IPS-18a (cell line): ENCODE results near the gene MTRF1.
"Not testable (repeated sequence)": the region's sequence is repeated elsewhere in the genome, so short reads cannot be mapped to it uniquely, and the experiment has no call there.

Experiments used
- H3K27ac ChIP-seq: one replicate; pipeline ENCODE4 v1.5.1; 2013; ENCODE audit warnings: low read length
- H3K27me3 ChIP-seq: one replicate; pipeline ENCODE4 v1.6.1; 2013; ENCODE audit warnings: mild to moderate bottlenecking, low read length; ENCODE audit not compliant: control insufficient read depth, insufficient read depth
- H3K36me3 ChIP-seq: one replicate; pipeline ENCODE4 v1.6.1; 2013; ENCODE audit warnings: low read depth, low read length; ENCODE audit not compliant: control insufficient read depth
- H3K4me1 ChIP-seq: one replicate; pipeline ENCODE4 v1.6.1; 2013; ENCODE audit warnings: low read depth, low read length; ENCODE audit not compliant: control insufficient read depth
- H3K4me3 ChIP-seq: one replicate; pipeline ENCODE4 v1.5.1; 2013; ENCODE audit warnings: low read length
- H3K9ac ChIP-seq: one replicate; pipeline ENCODE4 v1.6.1; 2013; ENCODE audit warnings: mild to moderate bottlenecking, low read length, moderate library complexity
- H3K9me3 ChIP-seq: one replicate; pipeline ENCODE4 v1.6.1; 2013; ENCODE audit warnings: low read depth, low read length; ENCODE audit not compliant: control insufficient read depth

Gene MTRF1

DNA sequence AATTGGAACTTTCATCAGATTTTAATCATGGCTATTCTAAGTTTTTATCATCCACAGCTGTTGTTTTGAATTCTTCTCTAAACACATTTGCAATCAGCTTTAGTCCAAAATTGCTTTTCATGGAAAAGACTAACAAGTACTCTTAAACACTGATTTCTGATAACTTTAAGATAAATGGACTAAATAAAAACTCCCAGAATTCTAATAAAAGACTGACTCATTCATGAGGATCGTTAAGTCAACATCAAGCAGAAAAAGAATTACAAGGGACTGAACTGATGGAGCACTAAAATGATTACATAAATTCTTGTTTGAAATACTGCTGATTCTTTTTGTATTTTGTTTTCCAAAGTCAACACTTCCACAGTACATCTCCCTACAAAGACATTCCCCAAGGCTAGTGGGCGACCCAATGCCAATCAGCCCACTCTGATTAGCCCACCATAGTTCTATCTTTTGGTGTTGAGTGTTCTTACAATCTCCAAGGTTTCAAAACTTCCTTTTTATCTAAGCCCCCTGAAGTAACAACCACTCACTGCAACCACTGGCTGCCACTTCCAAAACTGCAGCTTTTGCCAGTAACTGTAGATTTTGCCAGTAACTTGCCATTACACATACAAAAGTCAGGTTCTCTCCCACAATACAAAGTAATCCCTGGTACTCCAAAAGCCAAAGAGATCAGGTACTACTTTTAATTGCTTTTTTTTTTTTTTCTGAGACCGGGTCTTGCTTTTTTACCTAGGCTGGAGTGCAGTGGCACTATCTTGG, 33.7 kb upstream of the MTRF1 start:
- Histone ChIP-seq H3K9me3 (no peaks in the 10 kb centered on the region), H3K4me1 (no peaks in the 10 kb centered on the region), H3K36me3 (no peaks in the 10 kb centered on the region), H3K27me3 (no peaks in the 10 kb centered on the region), H3K27ac (no peak overlapping the region), H3K9ac (no peak overlapping the region), H3K4me3 (no peak overlapping the region)

DNA sequence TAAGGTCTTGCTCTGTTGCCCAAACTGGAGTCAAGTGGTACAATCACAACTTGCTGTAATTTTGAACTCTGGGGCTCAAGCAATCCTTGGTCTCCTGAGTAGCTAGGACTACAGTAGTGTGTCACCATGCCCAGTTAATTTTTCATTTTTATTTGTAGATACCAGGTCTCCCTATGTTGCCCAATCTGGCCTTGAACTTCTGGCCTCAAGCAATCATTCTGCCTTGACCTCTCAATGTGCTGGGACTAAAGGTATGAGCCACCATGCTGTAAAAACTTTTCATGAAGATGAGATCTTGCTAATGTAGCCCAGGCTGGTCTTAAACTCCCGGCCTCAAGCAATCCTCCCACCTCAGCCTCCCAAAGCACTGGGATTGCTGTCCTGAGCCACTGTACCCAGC, 32.6 kb upstream of the MTRF1 start:
- no peaks in the 10 kb centered on the region for H3K4me1 ChIP-seq
- H3K4me3 ChIP-seq, result no peak overlapping the region
- no peak overlapping the region for H3K27ac ChIP-seq
- no peak overlapping the region for H3K9ac ChIP-seq
- H3K9me3 ChIP-seq, result no peaks in the 10 kb centered on the region
- H3K27me3 ChIP-seq, result no peaks in the 10 kb centered on the region
- no peaks in the 10 kb centered on the region for H3K36me3 ChIP-seq

DNA sequence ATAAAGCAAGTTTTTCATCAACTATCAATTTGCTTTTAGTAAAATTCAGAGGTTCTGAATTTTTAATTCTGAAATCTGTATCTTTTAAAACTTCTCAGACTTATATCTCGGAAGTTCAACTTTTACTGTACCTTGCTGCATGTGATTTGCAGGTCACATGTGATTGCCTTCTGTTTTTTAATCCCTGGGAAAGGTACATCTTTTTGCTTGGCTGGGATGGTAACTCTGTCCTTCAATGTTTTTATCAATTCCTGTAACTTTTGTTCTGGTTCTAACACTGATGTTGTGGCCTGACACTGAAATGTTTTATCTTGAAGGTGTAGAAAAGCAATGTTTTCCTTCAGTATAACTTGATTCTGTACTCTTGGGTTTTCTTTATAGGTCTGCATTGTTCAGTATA, 31.5 kb upstream of the MTRF1 start:
- no peaks in the 10 kb centered on the region for H3K9me3 ChIP-seq
- no peaks in the 10 kb centered on the region for H3K27me3 ChIP-seq
- H3K36me3 ChIP-seq, result no peaks in the 10 kb centered on the region
- no peak overlapping the region for H3K4me3 ChIP-seq
- H3K4me1 ChIP-seq, result no peaks in the 10 kb centered on the region
- no peak overlapping the region for H3K27ac ChIP-seq
- H3K9ac ChIP-seq, result no peak overlapping the region

DNA sequence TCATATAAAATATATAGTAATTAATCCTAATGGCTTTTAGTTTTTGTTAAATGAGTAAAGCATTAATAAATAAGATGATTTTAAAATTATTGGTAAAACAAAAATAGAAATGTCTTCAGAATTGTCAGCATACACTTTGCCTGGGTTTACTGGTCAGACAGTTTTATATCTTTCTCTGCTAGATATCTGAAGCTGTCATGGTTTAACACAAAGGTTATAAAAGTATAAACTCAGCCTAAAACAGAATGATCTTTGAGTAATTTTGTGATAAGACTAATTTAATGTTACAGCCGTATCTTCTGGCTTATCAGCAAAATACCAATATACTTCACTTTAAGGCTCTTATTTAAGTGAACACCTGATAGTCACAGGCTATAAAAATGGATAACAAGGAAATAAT, 29.9 kb upstream of the MTRF1 start:
- H3K9me3 ChIP-seq, result no peaks in the 10 kb centered on the region

DNA sequence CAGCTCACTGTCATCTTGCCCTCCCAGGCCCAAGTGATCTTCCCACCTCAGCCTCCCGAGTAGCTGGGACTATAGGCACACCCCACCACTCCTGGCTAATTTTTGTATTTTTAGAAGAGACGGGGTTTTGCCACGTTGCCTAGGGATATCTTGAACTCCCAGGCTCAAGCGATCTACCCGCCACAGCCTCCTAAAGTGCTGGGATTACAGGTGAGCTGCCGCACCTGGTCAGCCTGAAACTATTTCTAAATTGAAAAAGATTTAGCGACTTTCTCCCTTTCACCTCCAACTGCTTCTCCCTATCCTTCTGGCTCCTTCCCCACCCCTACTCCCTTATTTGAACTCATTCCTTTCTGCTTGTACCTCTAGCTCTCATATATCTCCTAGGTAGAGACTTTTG, 27.9 kb upstream of the MTRF1 start:
- Histone ChIP-seq H3K4me3 (no peak overlapping the region), H3K27ac (no peak overlapping the region), H3K36me3 (no peaks in the 10 kb centered on the region), H3K4me1 (peaks cover 9% of the 10 kb centered on the region), H3K9me3 (no peaks in the 10 kb centered on the region), H3K9ac (no peak overlapping the region), H3K27me3 (no peaks in the 10 kb centered on the region)

More for the DNA sequence above, 29.9 kb upstream of the MTRF1 start:
- no peak overlapping the region for H3K27ac ChIP-seq
- H3K4me3 ChIP-seq, result no peak overlapping the region
- no peaks in the 10 kb centered on the region for H3K36me3 ChIP-seq
- no peaks in the 10 kb centered on the region for H3K27me3 ChIP-seq
- no peak overlapping the region for H3K9ac ChIP-seq
- H3K4me1 ChIP-seq, result no peaks in the 10 kb centered on the region

DNA sequence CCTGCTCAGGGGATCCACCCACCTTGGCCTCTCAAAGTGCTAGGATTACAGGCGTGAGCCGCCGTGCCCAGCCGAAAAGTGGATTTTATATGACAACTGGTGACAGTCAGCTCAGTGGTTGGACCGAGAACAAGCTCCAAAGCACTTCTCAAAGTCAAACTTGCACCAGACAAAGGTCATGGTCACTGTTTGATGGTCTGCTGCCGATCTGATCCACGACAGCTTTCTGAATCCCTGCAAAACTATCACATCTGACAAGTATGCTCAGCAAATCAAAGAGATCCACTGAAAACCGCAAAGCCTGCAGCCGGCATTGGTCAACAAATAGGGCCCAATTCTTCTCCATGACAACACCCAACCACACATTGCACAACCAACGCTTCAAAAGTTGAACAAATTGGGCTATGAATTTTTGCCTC, 26.1 kb upstream of the MTRF1 start:
- H3K4me1 ChIP-seq, result peaks cover 9% of the 10 kb centered on the region
- no peaks in the 10 kb centered on the region for H3K36me3 ChIP-seq
- no peaks in the 10 kb centered on the region for H3K27me3 ChIP-seq

DNA sequence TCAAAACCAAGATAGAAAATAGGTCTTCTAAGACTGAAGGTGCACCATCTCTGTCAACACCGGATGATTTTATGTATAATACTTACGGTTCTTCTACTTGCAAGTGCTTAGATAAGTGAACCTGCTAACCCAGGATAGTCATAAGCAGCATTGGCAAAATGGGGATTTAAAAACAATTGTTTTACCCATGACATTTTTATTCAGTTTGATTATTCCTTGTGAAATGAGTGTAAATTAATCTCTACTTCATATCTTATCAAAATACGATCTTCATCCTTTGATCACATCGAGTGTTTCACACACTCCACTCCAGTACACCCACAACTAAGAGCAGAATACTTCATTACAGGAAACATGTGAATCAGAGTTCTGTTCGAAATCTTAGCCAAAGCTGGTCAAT, 23.0 kb upstream of the MTRF1 start:
- no peaks in the 10 kb centered on the region for H3K9me3 ChIP-seq
- no peaks in the 10 kb centered on the region for H3K36me3 ChIP-seq
- no peak overlapping the region for H3K9ac ChIP-seq
- H3K4me3 ChIP-seq, result no peak overlapping the region
- no peaks in the 10 kb centered on the region for H3K27me3 ChIP-seq
- no peak overlapping the region for H3K27ac ChIP-seq
- H3K4me1 ChIP-seq, result peaks cover 9% of the 10 kb centered on the region

More for the DNA sequence above, 26.1 kb upstream of the MTRF1 start:
- H3K4me3 ChIP-seq, result no peak overlapping the region
- H3K27ac ChIP-seq, result no peak overlapping the region
- no peak overlapping the region for H3K9ac ChIP-seq
- no peaks in the 10 kb centered on the region for H3K9me3 ChIP-seq

DNA sequence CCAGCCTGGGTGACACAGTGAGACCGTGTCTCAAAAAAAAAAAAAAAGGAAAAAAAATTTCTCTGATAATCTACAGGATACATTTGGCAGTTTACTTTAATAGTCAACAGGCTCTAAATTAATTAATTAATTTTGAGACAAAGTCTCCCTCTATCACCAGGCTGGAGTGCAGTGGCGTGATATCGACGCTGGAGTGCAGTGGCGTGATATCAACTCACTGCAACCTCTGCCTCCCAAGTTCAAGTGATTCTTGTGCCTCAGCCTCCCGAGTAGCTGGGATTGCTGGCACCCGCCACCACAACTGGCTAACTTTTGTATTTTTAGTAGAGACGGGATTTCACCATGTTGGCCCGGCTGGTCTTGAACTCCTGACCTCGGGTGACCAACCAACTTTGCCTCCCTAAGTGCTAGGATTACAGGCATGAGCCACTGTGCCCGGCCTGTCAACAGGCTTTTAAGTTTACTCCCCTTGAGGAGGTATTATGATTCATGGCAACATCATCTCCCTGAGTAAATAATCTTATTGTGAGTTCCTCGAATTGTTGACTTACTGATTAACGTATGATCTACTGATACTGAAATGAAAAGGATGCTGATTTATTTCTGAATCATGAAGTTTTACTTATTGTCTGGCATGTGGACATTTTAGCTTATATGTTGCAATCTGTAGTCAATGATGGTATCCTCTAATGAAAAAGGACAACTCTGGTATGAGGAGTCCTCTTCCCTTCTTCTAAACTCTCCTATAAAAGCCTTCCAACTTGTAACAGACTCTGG, 21.3 kb upstream of the MTRF1 start:
- no peak overlapping the region for H3K4me3 ChIP-seq
- H3K9ac ChIP-seq, result no peak overlapping the region
- H3K27ac ChIP-seq, result no peak overlapping the region
- no peaks in the 10 kb centered on the region for H3K27me3 ChIP-seq
- no peaks in the 10 kb centered on the region for H3K36me3 ChIP-seq
- no peaks in the 10 kb centered on the region for H3K9me3 ChIP-seq
- H3K4me1 ChIP-seq, result peaks cover 9% of the 10 kb centered on the region

DNA sequence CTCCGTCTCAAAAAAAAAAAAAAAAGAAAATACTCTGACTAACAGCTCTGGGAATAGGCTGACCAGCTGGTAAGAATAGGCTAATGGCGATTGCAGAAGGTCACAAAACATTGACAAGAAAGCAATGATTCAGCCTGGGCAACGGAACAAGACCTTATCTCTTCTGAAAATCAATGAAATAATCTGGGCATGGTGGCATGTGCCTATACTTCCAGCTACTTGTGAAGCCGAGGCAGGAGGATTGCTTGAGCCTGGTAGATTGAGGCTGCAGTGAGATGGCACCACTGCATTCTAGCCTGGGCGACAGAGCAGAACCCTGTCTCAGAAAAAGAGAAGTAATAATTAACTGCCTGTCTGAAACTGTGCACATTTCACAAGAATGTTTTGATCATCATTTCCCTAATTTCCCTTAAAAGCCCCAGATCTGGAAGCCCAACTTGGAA, 18.8 kb upstream of the MTRF1 start:
- Histone ChIP-seq H3K27ac (no peak overlapping the region), H3K9me3 (no peaks in the 10 kb centered on the region), H3K4me1 (peaks cover 11% of the 10 kb centered on the region), H3K36me3 (no peaks in the 10 kb centered on the region), H3K4me3 (no peak overlapping the region), H3K9ac (no peak overlapping the region), H3K27me3 (no peaks in the 10 kb centered on the region)

DNA sequence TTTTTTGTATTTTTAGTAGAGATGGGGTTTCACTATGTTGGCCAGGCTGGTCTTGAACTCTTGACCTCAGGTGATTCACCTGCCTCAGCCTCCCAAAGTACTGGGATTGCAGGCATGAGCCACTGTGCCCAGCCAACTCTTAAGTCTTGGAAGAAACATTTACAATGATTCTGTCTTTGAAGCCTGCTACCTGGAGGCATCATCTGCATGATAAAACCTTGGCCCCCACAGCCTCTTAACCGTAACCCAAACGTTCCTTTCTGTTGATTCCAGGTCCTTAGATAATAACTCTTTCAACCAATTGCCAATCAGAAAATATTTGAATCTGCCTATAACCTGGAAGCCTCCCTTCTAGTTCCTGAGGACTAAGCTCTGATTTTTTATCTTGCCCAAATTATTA, 15.8 kb upstream of the MTRF1 start:
- not testable (repeated sequence) for H3K9me3 ChIP-seq, H3K27me3 ChIP-seq, H3K36me3 ChIP-seq, H3K4me3 ChIP-seq, H3K9ac ChIP-seq, H3K27ac ChIP-seq
- H3K4me1 ChIP-seq, result peaks cover 12% of the 10 kb centered on the region

DNA sequence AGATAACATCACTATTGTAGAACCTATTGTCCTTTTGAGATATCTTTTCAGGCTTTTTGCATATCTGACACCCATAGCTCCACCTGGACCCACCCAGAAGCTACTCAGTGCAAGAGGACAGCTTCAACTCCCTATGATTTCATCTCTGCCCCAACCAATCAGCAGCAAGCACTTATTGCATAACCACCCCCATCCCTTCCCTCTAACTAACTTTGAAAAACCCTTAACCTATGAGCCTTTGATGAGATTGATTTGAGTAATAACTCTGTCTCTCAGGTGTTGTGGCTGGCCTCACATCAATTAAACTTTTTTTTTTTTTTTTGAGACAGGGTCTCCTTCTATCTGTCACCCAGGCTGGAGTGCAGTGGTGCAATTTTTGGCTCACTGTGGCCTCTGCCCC, 13.4 kb upstream of the MTRF1 start:
- Histone ChIP-seq H3K9me3 (no peaks in the 10 kb centered on the region), H3K9ac (no peak overlapping the region), H3K27me3 (no peaks in the 10 kb centered on the region), H3K36me3 (no peaks in the 10 kb centered on the region), H3K4me1 (peaks cover 12% of the 10 kb centered on the region), H3K4me3 (no peak overlapping the region), H3K27ac (no peak overlapping the region)

DNA sequence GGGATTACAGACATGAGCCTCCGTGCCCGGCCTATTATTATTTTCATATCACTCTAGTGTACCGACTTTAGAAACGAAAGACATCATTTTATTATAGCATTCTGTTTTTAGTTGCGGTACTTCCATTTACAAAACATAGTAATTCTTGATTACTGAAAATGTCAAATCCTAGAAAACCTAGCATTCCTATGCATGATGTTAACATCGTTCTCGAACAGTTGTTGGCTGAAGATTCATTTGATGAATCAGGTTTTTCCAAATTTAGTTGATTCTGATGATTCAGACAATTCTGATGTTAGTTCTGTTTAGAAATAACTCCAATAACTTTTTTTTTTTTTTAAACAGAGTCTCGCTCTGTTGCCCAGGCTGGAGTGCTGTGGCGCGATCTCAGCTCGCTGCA, 11.5 kb upstream of the MTRF1 start:
- Histone ChIP-seq H3K4me3 (no peak overlapping the region), H3K9me3 (peaks cover 2% of the 10 kb centered on the region), H3K27me3 (no peaks in the 10 kb centered on the region), H3K36me3 (no peaks in the 10 kb centered on the region), H3K4me1 (peaks cover 12% of the 10 kb centered on the region), H3K9ac (no peak overlapping the region), H3K27ac (no peak overlapping the region)
